Measurements from ENCODE around the gene SERPINA5. TPM values are rescaled to one million over a fixed set of nuclear protein-coding genes. Genes with fewer than 3 reads are reported as not detected.
"Not testable (repeated sequence)": the region's sequence is repeated elsewhere in the genome, so short reads cannot be mapped to it uniquely, and the experiment has no call there.

The SERPINA5 gene
- total RNA-seq, 4 donors from 2014 or later = 0.32 to 37.6 (median 1.5) TPM; not detected in 1

DNA sequence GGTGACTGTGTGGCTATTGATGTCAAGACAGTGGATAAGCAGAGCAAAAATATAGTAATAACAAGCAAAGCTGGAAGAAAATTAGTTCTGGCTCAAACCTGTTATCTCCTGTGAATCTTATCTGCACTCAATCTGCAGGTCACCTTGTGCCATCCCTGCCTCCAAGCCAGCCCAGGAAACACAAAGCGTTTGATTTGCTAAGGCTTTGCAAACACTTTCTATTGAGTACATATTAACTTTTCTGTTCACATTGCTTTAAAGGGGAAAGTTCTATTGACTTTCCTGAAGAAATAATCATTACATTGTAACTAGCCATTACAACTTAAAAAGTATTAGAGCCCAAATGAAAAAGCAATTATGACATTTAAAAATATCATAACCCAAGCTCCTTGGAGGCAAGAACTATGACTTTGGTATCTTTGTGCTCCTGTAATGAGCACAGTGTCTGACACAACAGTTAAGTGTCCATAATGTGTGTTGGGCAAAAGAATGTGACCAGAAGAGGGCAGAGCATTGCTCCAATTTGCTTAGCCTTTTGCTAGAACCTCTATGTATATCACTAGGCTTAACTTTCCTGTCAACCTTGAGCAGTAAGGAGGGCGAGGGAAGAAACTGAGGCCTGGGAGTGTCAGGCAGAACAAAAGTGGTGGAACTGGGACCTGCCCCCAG lies 55.7 kb downstream of the SERPINA5 start:
- Histone ChIP-seq H3K36me3 (no peaks in the 10 kb centered on the region), H3K27ac (no peak overlapping the region)

DNA sequence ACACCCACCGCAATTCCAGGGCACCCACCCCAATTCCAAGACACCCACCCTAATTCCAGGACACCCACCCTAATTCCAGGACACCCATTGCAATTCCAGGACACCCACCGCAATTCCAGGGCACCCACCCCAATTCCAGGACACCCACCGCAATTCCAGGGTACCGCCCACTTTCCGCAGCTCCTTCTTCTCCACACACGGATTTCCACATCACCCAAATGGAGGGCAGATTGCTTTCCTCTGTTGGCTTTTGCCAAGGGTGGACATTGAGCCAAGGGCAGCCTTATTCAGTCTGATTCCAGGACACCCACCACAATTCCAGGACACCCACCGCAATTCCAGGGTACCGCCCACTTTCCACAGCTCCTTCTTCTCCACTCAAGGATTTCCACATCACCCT lies 56.6 kb downstream of the SERPINA5 start:
- H3K4me1 ChIP-seq; H3K27me3 ChIP-seq; H3K4me3 ChIP-seq; intact Hi-C loops (cut with DNase I; ENCODE audit: low total_unique reads); in situ Hi-C loops (cut with MboI; ENCODE audit: low pct_ligation_motif_present in 1 of 4, low pct_unique_long_range_greater_than_20kb in 1 of 4, low sequenced_read_pairs in 3 of 4); DNase-seq; H3K27ac ChIP-seq; H3K9me3 ChIP-seq; H3K36me3 ChIP-seq: not testable (repeated sequence)
- whole genome bisulfite sequencing, 2 donors (ENCODE audit: low coverage in 1 of 2) = 78 to 88% methylated on average over 3 to 7 of the region's 8 CpGs

More for the DNA sequence above, 55.7 kb downstream of the SERPINA5 start:
- no peaks in the 10 kb centered on the region for H3K4me1 ChIP-seq
- intact Hi-C loops (cut with DNase I; ENCODE audit: low total_unique reads) = no loop called here
- in situ Hi-C loops (cut with MboI; ENCODE audit: low pct_ligation_motif_present in 1 of 4, low pct_unique_long_range_greater_than_20kb in 1 of 4, low sequenced_read_pairs in 3 of 4) = no loop called here
- TF ChIP-seq POLR2A (IDR thresholded peaks at IDR 0.05) = no peak
- no peak for TF ChIP-seq POLR2AphosphoS5 (IDR thresholded peaks at IDR 0.05)
- TF ChIP-seq, protein P1, sequence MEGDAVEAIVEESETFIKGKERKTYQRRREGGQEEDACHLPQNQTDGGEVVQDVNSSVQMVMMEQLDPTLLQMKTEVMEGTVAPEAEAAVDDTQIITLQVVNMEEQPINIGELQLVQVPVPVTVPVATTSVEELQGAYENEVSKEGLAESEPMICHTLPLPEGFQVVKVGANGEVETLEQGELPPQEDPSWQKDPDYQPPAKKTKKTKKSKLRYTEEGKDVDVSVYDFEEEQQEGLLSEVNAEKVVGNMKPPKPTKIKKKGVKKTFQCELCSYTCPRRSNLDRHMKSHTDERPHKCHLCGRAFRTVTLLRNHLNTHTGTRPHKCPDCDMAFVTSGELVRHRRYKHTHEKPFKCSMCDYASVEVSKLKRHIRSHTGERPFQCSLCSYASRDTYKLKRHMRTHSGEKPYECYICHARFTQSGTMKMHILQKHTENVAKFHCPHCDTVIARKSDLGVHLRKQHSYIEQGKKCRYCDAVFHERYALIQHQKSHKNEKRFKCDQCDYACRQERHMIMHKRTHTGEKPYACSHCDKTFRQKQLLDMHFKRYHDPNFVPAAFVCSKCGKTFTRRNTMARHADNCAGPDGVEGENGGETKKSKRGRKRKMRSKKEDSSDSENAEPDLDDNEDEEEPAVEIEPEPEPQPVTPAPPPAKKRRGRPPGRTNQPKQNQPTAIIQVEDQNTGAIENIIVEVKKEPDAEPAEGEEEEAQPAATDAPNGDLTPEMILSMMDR (IDR thresholded peaks at IDR 0.05) = no peak
- H3K9me3 ChIP-seq = no peaks in the 10 kb centered on the region
- 57 to 64% methylated on average over 1 to 2 of the region's 2 CpGs for WGBS, 2 donors (ENCODE audit: low coverage in 1 of 2)
- no peaks in the 10 kb centered on the region for H3K27me3 ChIP-seq
- no peak overlapping the region for H3K4me3 ChIP-seq
- DNase-seq = no peak

DNA sequence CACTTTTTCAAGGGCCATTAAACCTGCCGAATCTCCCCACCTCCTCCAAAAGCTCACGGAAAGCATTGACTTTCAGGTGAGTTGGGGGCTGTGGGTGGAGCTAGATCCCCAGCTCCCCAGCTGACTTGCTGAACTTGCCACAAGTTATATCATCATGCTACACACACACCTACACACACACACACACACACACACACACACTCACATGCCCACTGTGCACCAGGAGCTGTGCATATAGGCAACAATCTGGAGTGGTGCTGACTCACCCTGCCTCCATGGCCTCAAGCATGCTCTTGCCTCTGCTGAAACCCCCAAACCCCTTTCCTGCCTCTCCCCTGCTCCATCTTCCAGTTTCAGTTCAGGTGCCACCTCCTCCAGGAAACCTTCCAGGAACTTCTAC lies 57.1 kb downstream of the SERPINA5 start:
- Histone ChIP-seq H3K36me3 (no peaks in the 10 kb centered on the region), H3K4me3 (no peak overlapping the region), H3K9me3 (no peaks in the 10 kb centered on the region), H3K27me3 (no peaks in the 10 kb centered on the region), H3K4me1 (no peaks in the 10 kb centered on the region), H3K27ac (no peak overlapping the region)
- 60% methylated on average over 2 of the region's 2 CpGs; no CpG with 5 or more reads in 1 of the 2 donors for WGBS, 2 donors (ENCODE audit: low coverage in 1 of 2)
- in situ Hi-C loops (cut with MboI; ENCODE audit: low pct_ligation_motif_present in 1 of 4, low pct_unique_long_range_greater_than_20kb in 1 of 4, low sequenced_read_pairs in 3 of 4) = no loop called here
- intact Hi-C loops (cut with DNase I; ENCODE audit: low total_unique reads) = no loop called here
- no peak for DNase-seq
- TF ChIP-seq POLR2A (IDR thresholded peaks at IDR 0.05) = no peak
- TF ChIP-seq, protein P1 (IDR thresholded peaks at IDR 0.05) = no peak

DNA sequence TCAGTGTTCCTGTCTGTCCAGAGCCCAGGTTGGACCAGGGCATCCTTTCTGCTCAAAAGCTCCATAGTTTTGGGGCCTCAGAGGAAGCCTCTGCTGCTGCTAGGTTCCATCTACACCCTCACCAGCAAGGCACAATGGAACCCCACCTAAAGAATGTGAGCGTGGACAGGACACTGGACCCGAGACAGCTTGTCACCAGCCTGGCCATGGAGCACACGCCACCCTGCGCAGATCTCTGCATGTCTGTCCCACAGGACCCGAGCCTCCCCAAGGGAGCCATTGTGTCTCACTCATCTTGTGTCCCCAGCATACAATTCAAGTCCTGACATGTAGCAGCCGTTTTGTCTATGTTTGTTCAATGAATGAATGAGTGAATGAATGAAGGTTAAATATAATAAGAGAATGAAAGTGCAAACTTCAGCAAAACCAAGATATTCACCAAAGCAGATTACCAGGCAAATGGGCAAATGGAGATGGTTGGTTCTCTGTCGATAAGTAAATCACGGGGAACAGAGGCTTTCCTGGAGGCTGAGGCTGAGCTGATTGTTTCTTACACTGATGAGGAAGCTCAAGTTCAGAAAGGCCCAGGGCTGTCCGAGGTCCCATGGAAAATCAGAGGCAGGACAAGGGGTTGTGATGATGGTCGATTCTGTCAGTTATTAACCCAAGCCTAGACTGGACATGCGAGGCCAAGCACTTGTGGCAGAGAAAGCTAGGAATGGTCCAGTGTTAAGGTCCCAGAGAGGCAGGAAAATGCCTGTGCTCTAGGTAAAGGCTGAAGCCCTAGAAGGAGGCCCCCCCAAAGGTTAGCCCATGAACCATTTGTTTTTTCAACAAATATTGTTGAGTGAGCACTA lies 58.0 kb downstream of the SERPINA5 start:
- TF ChIP-seq POLR2AphosphoS5 (IDR thresholded peaks at IDR 0.05) = no peak
- TF ChIP-seq POLR2A (IDR thresholded peaks at IDR 0.05) = no peak
- TF ChIP-seq EP300 (IDR thresholded peaks at IDR 0.05; ENCODE audit: low read depth) = no peak
- TF ChIP-seq, protein P1 (IDR thresholded peaks at IDR 0.05) = no peak
- H3K9me3 ChIP-seq = no peaks in the 10 kb centered on the region
- DNase-seq = no peak
- intact Hi-C loops (cut with DNase I; ENCODE audit: low total_unique reads) = no loop called here
- H3K4me3 ChIP-seq = no peak overlapping the region
- H3K27me3 ChIP-seq = no peaks in the 10 kb centered on the region
- no peaks in the 10 kb centered on the region for H3K4me1 ChIP-seq
- in situ Hi-C loops (cut with MboI; ENCODE audit: low pct_ligation_motif_present in 1 of 4, low pct_unique_long_range_greater_than_20kb in 1 of 4, low sequenced_read_pairs in 3 of 4) = no loop called here
- H3K36me3 ChIP-seq = no peaks in the 10 kb centered on the region
- WGBS, 2 donors (ENCODE audit: low coverage in 1 of 2) = 83 to 88% methylated on average over 6 to 11 of the region's 11 CpGs
- no peak overlapping the region for H3K27ac ChIP-seq
